Vagina (tissue), 2 donors: ENCODE results near the gene TNRC6B.

Experiments
- POLR2A ChIP-seq, 2 donors: fragments of 450-650 bp; IDR thresholded peaks; one replicate each; pipeline ENCODE4 v1.6.1; 2017; ENCODE audit warnings: antibody characterized with exemption in 2 of 2, mild to moderate bottlenecking in 2 of 2, moderate library complexity in 2 of 2
- TF ChIP-seq, protein P1 (sequence below), 3 experiments: fragments of 450-650 bp in 2 of 3; fragments of 200-600 bp in 1 of 3; sonication (generic) in 1 of 3; IDR thresholded peaks; one replicate each; pipeline ENCODE4 v1.5.1; 2017 to 2019; ENCODE audit warnings: antibody characterized with exemption in 3 of 3, mild to moderate bottlenecking in 2 of 3, moderate library complexity in 2 of 3

GRCh38 chr22:40334899-40335298 lies 157.2 kb downstream of the TNRC6B start:
- TF ChIP-seq, protein P1, sequence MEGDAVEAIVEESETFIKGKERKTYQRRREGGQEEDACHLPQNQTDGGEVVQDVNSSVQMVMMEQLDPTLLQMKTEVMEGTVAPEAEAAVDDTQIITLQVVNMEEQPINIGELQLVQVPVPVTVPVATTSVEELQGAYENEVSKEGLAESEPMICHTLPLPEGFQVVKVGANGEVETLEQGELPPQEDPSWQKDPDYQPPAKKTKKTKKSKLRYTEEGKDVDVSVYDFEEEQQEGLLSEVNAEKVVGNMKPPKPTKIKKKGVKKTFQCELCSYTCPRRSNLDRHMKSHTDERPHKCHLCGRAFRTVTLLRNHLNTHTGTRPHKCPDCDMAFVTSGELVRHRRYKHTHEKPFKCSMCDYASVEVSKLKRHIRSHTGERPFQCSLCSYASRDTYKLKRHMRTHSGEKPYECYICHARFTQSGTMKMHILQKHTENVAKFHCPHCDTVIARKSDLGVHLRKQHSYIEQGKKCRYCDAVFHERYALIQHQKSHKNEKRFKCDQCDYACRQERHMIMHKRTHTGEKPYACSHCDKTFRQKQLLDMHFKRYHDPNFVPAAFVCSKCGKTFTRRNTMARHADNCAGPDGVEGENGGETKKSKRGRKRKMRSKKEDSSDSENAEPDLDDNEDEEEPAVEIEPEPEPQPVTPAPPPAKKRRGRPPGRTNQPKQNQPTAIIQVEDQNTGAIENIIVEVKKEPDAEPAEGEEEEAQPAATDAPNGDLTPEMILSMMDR (IDR thresholded peaks at IDR 0.05), result no peak
- TF ChIP-seq POLR2A (IDR thresholded peaks at IDR 0.05), result no peak
